Measurements from ENCODE around the gene XIRP2. TPM values are rescaled to one million over a fixed set of nuclear protein-coding genes. Genes with fewer than 3 reads are reported as not detected.

Gene XIRP2
- total and polyA plus RNA-seq, 2 of the 13 experiments (the other 11 are each of a cell fraction or from before 2014, with no cell fraction given): 0.04 to 0.05 TPM

DNA sequence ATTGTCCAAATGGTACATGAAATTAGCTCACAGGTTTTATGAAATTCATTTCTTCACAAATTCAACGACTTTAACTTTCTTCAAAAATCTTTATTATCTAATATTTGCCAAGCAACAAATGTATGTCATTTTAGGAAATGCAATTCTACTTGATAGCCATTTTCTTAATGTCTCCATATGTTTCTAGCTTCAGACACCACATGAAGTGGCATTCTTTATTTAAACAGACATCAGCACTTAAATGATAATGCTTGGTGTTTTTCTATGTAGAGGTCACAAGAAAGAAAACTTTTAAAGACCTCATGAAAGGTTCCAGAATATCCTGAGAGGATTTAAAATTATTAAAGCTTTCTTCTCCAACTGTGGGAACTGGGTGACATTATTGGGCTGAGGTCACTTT lies 44.2 kb upstream of the XIRP2 start:
- Histone ChIP-seq H3K9ac (ENCODE audit: insufficient read depth, low read depth, low read length) (no peak overlapping the region), H4K20me1 (ENCODE audit: insufficient read depth, low read length) (no peaks in the 10 kb centered on the region), H3K27me3 (ENCODE audit: control insufficient read depth in 1 of 2, insufficient read depth in 2 of 2, low read length in 2 of 2) (no peaks in the 10 kb centered on the region), H3K27ac (ENCODE audit: extremely low read length, insufficient read depth, low read length) (no peak overlapping the region), H2AFZ (ENCODE audit: low read length) (no peak overlapping the region), H3K4me3 (replicated peaks in 1 of 3; ENCODE audit: insufficient read depth in 1 of 3, low read depth in 2 of 3, low read length in 3 of 3) (no peak overlapping the region), H3K4me1 (ENCODE audit: insufficient read depth, low read length) (no peaks in the 10 kb centered on the region), H3K4me2 (ENCODE audit: low read depth, low read length) (no peak overlapping the region), H3K36me3 (replicated peaks in 1 of 2; ENCODE audit: control insufficient read depth in 1 of 2, insufficient read depth in 2 of 2, low read length in 2 of 2) (no peaks in the 10 kb centered on the region), H3K9me3 (ENCODE audit: low read length) (0 out of 2 replicates have a peak, but pooled peaks cover 4% of the 10 kb centered on the region), H3K79me2 (ENCODE audit: insufficient read depth, low read length) (no peaks in the 10 kb centered on the region)
- in situ Hi-C loops (cut with HindIII; ENCODE audit: extremely low pct_ligation_motif_present, low pct_unique_long_range_greater_than_20kb): no loop called here
- intact Hi-C loops (cut with micrococcal nuclease; ENCODE audit: unreplicated experiment): no loop called here
- WGBS (ENCODE audit: low lambda C conversion rate): 0% methylated on average over 1 of the region's 1 CpG
- no peak for DNase-seq (ENCODE audit: low spot score)
- BruUV-seq (replicated peaks): no TSS peak
- ATAC-seq: no peak
- no peak for FAIRE-seq
- ChIA-PET POLR2A (no interaction called here), CTCF (ENCODE audit: low intra/inter-chr PET ratio, low total read pairs) (no interaction called here)
- TF ChIP-seq ZNF674 (CRISPR knock-in tag; IDR thresholded peaks at IDR 0.05; ENCODE audit: low read depth) (no peak), ZNF687 (CRISPR knock-in tag; IDR thresholded peaks at IDR 0.05) (no peak), POLR2G (IDR thresholded peaks at IDR 0.05; ENCODE audit: low read depth, low read length) (no peak), ZNF841 (CRISPR knock-in tag; IDR thresholded peaks at IDR 0.05; ENCODE audit: borderline replicate concordance) (no peak), HDAC6 (IDR thresholded peaks at IDR 0.05; ENCODE audit: low read depth, low read length) (no peak), ZFP36L2 (CRISPR knock-in tag; IDR thresholded peaks at IDR 0.05) (no peak), FOXC1 (CRISPR knock-in tag; IDR thresholded peaks at IDR 0.05; ENCODE audit: borderline replicate concordance) (no peak), MTF1 (CRISPR knock-in tag; IDR thresholded peaks at IDR 0.05) (no peak), RFX1 (IDR thresholded peaks at IDR 0.05) (no peak), TEAD2 (CRISPR knock-in tag; IDR thresholded peaks at IDR 0.05) (no peak), KLF15 (CRISPR knock-in tag; IDR thresholded peaks at IDR 0.05; ENCODE audit: borderline replicate concordance) (no peak)
- TF ChIP-seq, protein P1, sequence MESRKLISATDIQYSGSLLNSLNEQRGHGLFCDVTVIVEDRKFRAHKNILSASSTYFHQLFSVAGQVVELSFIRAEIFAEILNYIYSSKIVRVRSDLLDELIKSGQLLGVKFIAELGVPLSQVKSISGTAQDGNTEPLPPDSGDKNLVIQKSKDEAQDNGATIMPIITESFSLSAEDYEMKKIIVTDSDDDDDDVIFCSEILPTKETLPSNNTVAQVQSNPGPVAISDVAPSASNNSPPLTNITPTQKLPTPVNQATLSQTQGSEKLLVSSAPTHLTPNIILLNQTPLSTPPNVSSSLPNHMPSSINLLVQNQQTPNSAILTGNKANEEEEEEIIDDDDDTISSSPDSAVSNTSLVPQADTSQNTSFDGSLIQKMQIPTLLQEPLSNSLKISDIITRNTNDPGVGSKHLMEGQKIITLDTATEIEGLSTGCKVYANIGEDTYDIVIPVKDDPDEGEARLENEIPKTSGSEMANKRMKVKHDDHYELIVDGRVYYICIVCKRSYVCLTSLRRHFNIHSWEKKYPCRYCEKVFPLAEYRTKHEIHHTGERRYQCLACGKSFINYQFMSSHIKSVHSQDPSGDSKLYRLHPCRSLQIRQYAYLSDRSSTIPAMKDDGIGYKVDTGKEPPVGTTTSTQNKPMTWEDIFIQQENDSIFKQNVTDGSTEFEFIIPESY (CRISPR knock-in tag; IDR thresholded peaks at IDR 0.05): no peak
- TF ChIP-seq, protein P2, sequence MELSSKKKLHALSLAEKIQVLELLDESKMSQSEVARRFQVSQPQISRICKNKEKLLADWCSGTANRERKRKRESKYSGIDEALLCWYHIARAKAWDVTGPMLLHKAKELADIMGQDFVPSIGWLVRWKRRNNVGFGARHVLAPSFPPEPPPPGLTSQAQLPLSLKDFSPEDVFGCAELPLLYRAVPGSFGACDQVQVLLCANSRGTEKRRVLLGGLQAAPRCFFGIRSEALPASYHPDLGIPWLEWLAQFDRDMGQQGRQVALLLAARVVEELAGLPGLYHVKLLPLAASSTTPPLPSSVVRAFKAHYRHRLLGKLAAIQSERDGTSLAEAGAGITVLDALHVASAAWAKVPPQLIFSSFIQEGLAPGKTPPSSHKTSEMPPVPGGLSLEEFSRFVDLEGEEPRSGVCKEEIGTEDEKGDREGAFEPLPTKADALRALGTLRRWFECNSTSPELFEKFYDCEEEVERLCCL (CRISPR knock-in tag; IDR thresholded peaks at IDR 0.05; ENCODE audit: borderline replicate concordance): no peak
- TF ChIP-seq, protein P3, sequence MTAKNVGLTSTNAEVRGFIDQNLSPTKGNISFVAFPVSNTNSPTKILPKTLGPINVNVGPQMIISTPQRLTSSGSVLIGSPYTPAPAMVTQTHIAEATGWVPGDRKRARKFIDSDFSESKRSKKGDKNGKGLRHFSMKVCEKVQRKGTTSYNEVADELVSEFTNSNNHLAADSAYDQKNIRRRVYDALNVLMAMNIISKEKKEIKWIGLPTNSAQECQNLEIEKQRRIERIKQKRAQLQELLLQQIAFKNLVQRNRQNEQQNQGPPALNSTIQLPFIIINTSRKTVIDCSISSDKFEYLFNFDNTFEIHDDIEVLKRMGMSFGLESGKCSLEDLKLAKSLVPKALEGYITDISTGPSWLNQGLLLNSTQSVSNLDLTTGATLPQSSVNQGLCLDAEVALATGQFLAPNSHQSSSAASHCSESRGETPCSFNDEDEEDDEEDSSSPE (CRISPR knock-in tag; IDR thresholded peaks at IDR 0.05): no peak
- TF ChIP-seq, protein P4, sequence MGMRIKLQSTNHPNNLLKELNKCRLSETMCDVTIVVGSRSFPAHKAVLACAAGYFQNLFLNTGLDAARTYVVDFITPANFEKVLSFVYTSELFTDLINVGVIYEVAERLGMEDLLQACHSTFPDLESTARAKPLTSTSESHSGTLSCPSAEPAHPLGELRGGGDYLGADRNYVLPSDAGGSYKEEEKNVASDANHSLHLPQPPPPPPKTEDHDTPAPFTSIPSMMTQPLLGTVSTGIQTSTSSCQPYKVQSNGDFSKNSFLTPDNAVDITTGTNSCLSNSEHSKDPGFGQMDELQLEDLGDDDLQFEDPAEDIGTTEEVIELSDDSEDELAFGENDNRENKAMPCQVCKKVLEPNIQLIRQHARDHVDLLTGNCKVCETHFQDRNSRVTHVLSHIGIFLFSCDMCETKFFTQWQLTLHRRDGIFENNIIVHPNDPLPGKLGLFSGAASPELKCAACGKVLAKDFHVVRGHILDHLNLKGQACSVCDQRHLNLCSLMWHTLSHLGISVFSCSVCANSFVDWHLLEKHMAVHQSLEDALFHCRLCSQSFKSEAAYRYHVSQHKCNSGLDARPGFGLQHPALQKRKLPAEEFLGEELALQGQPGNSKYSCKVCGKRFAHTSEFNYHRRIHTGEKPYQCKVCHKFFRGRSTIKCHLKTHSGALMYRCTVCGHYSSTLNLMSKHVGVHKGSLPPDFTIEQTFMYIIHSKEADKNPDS (CRISPR knock-in tag; IDR thresholded peaks at IDR 0.05): no peak
